ENCODE results near the gene CDK16.

DNA sequence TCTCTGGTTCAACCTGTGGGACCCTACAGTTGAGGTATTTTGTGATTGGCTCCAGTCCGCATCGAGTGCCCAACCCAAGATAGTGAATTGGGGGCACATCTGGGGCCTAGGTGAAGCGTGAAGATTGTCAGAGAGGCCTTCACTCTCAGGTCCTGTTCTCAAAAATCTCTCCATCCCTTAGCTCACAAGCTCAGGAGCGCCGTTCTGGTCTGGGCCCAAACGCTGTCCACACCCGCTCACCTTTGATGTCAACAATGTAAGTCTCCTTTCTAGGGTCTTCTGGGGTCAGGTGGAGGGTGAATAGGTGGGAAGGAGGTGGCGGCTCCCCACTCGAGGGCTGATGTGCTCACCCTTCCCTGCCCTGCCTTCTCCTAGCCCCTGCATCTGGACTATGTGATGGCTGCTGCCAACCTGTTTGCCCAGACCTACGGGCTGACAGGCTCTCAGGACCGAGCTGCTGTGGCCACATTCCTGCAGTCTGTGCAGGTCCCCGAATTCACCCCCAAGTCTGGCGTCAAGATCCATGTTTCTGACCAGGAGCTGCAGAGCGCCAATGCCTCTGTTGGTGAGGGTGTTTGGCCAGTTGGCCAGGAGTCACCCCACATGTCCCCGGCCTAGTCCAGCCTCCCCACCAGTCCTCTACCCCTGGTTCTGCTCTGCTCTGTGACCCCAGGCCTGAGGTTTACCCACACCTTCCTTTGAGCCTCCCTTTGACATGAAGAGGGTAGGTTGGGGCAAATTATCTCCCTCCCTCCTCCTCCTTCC lies 7.6 kb upstream of the CDK16 start:
- TF ChIP-seq POLR2AphosphoS5 (IDR thresholded peaks at IDR 0.05) (no peak), POLR2A (IDR thresholded peaks at IDR 0.05) (no peak), EP300 (IDR thresholded peaks at IDR 0.05) (no peak)
- TF ChIP-seq, protein P1, sequence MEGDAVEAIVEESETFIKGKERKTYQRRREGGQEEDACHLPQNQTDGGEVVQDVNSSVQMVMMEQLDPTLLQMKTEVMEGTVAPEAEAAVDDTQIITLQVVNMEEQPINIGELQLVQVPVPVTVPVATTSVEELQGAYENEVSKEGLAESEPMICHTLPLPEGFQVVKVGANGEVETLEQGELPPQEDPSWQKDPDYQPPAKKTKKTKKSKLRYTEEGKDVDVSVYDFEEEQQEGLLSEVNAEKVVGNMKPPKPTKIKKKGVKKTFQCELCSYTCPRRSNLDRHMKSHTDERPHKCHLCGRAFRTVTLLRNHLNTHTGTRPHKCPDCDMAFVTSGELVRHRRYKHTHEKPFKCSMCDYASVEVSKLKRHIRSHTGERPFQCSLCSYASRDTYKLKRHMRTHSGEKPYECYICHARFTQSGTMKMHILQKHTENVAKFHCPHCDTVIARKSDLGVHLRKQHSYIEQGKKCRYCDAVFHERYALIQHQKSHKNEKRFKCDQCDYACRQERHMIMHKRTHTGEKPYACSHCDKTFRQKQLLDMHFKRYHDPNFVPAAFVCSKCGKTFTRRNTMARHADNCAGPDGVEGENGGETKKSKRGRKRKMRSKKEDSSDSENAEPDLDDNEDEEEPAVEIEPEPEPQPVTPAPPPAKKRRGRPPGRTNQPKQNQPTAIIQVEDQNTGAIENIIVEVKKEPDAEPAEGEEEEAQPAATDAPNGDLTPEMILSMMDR (IDR thresholded peaks at IDR 0.05), result no peak

Data from stomach (tissue), 4 donors.